Measurements from ENCODE around the gene CACNA2D2. TPM values are rescaled to one million over a fixed set of nuclear protein-coding genes. Genes with fewer than 3 reads are reported as not detected.
A peak's percentile ranks its signal among the peaks of the same experiment; 100 is the strongest.

Gene CACNA2D2
- total RNA-seq, 1 donor = not detected

DNA sequence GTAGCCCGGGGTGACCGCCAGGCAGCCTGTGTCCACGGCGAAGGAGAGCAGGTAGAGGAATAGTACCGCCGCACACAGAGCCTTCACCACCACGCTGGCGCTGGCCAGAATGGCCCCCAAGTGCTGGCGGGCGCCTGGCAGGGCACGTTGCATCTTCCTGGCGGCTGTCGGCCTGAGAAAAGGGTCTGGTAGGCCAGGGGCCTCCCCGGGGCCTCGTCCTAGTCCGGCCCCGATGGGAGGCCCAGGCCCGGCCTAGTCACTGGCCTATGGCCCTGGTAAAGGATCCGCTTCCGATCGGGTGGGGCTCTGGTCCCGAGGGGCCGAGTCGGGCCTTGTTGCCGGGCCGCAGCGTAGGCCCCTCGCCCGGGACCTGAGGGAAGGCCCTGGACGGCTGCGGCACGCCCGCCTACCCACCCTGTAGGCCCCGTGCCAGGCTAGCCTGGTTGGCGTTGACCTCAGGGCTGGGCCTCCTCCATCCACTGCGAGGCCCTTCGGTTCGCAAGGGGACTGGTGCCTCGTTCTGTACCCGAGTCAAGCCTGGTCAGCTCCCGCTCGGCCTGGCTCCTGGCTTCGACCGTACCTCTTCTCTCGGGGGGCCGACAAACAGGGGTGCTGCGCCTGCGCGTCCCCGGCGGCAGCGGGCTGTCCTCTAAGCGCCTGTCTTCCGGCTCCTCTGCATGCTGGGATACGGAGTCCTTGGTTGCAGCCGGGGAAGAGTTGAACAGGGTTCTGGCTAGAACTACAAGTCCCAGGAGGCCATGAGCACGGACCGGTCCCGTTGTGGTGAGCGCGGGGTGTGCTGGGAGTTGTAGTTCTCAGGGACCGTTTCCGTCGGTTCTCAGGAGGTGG lies 144.3 kb downstream of the CACNA2D2 start, which contains the start of gene TMEM115:
TSS of gene TMEM115 (minus strand) at position 611 of the 849 bp plus-strand sequence. CDS start at position 153, 458 bp downstream.
- Histone ChIP-seq H3K36me3 (ENCODE audit: insufficient read depth, low read length) (peaks cover 30% of the 10 kb centered on the region), H3K79me2 (ENCODE audit: insufficient read depth, low read length) (peaks cover 51% of the 10 kb centered on the region)

DNA sequence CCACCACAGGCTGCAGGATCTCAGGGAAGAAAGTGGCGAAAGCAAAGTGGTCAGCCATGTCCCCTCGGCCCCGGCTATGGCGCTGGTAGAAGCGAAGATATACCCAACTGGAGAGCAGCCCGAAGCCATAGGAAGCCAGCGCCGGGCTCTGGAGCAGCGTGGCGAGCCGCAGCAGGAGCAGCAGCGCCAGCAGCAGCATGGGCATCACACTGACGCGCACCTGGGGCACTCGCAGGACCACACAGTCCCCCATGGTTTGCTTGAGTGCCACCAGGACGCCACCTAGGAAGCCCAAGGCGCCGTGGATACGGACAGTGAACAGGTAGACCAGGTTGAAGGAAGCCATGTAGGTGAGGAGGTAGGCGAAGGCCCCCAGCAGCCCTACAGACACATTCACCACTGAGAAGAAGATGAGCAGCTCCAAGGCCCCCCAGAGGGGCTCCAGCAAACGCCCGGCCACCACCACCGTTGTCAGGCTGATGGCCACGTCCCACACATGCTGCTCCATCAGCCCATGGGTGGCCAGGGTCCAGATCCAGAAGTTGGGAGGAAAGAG lies 145.0 kb downstream of the CACNA2D2 start:
- peaks cover 53% of the 10 kb centered on the region for H4K20me1 ChIP-seq (ENCODE audit: insufficient read depth, low read length)
- peaks cover 58% of the 10 kb centered on the region for H3K79me2 ChIP-seq (ENCODE audit: insufficient read depth, low read length)
- H2AFZ ChIP-seq (ENCODE audit: low read length) = no peak overlapping the region

More for the DNA sequence above, 144.3 kb downstream of the CACNA2D2 start, which contains the start of gene TMEM115:
- Histone ChIP-seq H2AFZ (ENCODE audit: low read length) (peak within 1 kb of the TSS; percentile 92), H3K4me3 (ENCODE audit: insufficient read depth, low read length) (peak within 1 kb of the TSS; percentile 92), H3K27ac (ENCODE audit: low read depth, low read length) (peak within 1 kb of the TSS; percentile 82), H3K4me2 (ENCODE audit: insufficient read depth, low read length) (peak within 1 kb of the TSS; percentile 91), H3K27me3 (ENCODE audit: insufficient read depth, low read length) (no peaks in the 10 kb centered on the region), H3K4me1 (ENCODE audit: insufficient read depth, low read length) (peaks cover 37% of the 10 kb centered on the region), H4K20me1 (ENCODE audit: insufficient read depth, low read length) (peaks cover 46% of the 10 kb centered on the region), H3K9me3 (ENCODE audit: low read depth, low read length) (no peaks in the 10 kb centered on the region)
- TF ChIP-seq, protein P1, sequence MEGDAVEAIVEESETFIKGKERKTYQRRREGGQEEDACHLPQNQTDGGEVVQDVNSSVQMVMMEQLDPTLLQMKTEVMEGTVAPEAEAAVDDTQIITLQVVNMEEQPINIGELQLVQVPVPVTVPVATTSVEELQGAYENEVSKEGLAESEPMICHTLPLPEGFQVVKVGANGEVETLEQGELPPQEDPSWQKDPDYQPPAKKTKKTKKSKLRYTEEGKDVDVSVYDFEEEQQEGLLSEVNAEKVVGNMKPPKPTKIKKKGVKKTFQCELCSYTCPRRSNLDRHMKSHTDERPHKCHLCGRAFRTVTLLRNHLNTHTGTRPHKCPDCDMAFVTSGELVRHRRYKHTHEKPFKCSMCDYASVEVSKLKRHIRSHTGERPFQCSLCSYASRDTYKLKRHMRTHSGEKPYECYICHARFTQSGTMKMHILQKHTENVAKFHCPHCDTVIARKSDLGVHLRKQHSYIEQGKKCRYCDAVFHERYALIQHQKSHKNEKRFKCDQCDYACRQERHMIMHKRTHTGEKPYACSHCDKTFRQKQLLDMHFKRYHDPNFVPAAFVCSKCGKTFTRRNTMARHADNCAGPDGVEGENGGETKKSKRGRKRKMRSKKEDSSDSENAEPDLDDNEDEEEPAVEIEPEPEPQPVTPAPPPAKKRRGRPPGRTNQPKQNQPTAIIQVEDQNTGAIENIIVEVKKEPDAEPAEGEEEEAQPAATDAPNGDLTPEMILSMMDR (IDR thresholded peaks at IDR 0.05; ENCODE audit: extremely low read depth, low read depth, low read length) = no peak
- DNase-seq (ENCODE audit: insufficient read length, low spot score, missing footprints) = peak; percentile 100

GRCh38 chr3:50357481-50357880 lies 146.0 kb downstream of the CACNA2D2 start:
- DNase-seq (ENCODE audit: insufficient read length, low spot score, missing footprints) = no peak
- Histone ChIP-seq H3K4me3 (ENCODE audit: insufficient read depth, low read length) (peak overlapping the region; percentile 92), H3K9me3 (ENCODE audit: low read depth, low read length) (no peaks in the 10 kb centered on the region), H4K20me1 (ENCODE audit: insufficient read depth, low read length) (peaks cover 62% of the 10 kb centered on the region), H3K36me3 (ENCODE audit: insufficient read depth, low read length) (peaks cover 41% of the 10 kb centered on the region), H2AFZ (ENCODE audit: low read length) (no peak overlapping the region), H3K4me2 (ENCODE audit: insufficient read depth, low read length) (peak overlapping the region; percentile 91), H3K4me1 (ENCODE audit: insufficient read depth, low read length) (peaks cover 43% of the 10 kb centered on the region), H3K27ac (ENCODE audit: low read depth, low read length) (peak overlapping the region; percentile 82), H3K27me3 (ENCODE audit: insufficient read depth, low read length) (no peaks in the 10 kb centered on the region), H3K79me2 (ENCODE audit: insufficient read depth, low read length) (peaks cover 66% of the 10 kb centered on the region)
- TF ChIP-seq, protein P1 (IDR thresholded peaks at IDR 0.05; ENCODE audit: extremely low read depth, low read depth, low read length) = no peak

More for the DNA sequence above, 145.0 kb downstream of the CACNA2D2 start:
- peak overlapping the region; percentile 91 for H3K4me2 ChIP-seq (ENCODE audit: insufficient read depth, low read length)
- H3K27me3 ChIP-seq (ENCODE audit: insufficient read depth, low read length) = no peaks in the 10 kb centered on the region
- TF ChIP-seq, protein P1 (IDR thresholded peaks at IDR 0.05; ENCODE audit: extremely low read depth, low read depth, low read length) = no peak
- peaks cover 37% of the 10 kb centered on the region for H3K4me1 ChIP-seq (ENCODE audit: insufficient read depth, low read length)
- no peaks in the 10 kb centered on the region for H3K9me3 ChIP-seq (ENCODE audit: low read depth, low read length)
- DNase-seq (ENCODE audit: insufficient read length, low spot score, missing footprints) = no peak
- H3K27ac ChIP-seq (ENCODE audit: low read depth, low read length) = peak overlapping the region; percentile 82
- peaks cover 37% of the 10 kb centered on the region for H3K36me3 ChIP-seq (ENCODE audit: insufficient read depth, low read length)
- peak overlapping the region; percentile 92 for H3K4me3 ChIP-seq (ENCODE audit: insufficient read depth, low read length)

DNA sequence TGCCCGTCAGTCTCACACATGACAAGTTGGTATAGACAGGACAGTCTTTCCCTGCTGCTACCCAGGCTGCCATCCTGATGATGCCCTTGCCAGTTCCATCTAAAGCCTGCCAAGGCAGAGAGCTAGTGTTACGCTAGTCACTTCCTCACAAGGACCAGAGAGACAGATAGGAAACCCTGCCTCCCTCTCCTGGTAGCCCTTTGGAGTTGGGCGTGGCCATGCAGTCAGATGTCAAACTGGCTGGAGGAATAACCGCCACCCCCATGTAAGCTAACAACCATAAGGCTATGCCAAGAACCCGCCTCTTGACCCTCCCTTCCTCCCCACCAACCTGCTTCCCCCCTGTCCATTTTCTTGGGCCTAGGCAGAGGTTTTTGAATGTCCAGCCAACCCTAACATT lies 146.9 kb downstream of the CACNA2D2 start:
- peak overlapping the region; percentile 91 for H3K4me2 ChIP-seq (ENCODE audit: insufficient read depth, low read length)
- TF ChIP-seq, protein P1 (IDR thresholded peaks at IDR 0.05; ENCODE audit: extremely low read depth, low read depth, low read length) = no peak
- peak overlapping the region; percentile 20 for H3K27ac ChIP-seq (ENCODE audit: low read depth, low read length)
- H3K79me2 ChIP-seq (ENCODE audit: insufficient read depth, low read length) = peaks cover 71% of the 10 kb centered on the region
- DNase-seq (ENCODE audit: insufficient read length, low spot score, missing footprints) = no peak
- H3K27me3 ChIP-seq (ENCODE audit: insufficient read depth, low read length) = no peaks in the 10 kb centered on the region
- no peak overlapping the region for H2AFZ ChIP-seq (ENCODE audit: low read length)
- no peaks in the 10 kb centered on the region for H3K9me3 ChIP-seq (ENCODE audit: low read depth, low read length)
- H3K36me3 ChIP-seq (ENCODE audit: insufficient read depth, low read length) = peaks cover 46% of the 10 kb centered on the region
- peak overlapping the region; percentile 92 for H3K4me3 ChIP-seq (ENCODE audit: insufficient read depth, low read length)
- peaks cover 67% of the 10 kb centered on the region for H4K20me1 ChIP-seq (ENCODE audit: insufficient read depth, low read length)
- peaks cover 49% of the 10 kb centered on the region for H3K4me1 ChIP-seq (ENCODE audit: insufficient read depth, low read length)
